WTC11 (cell line): ENCODE measurements around the gene NFATC2. TPM values are rescaled to one million over a fixed set of nuclear protein-coding genes. Genes with fewer than 3 reads are reported as not detected.

Experiments used
- ATAC-seq: fragments of 200-7000 bp; cut with Tn5 transposase; 2 replicates; pipeline ENCODE4 v1.10.0; 2021; ENCODE audit warnings: mild to moderate bottlenecking, moderate library complexity
- CTCF ChIA-PET: fragments of 300-600 bp; sonication (Branson Sonifier 250); formaldehyde crosslinking; loops from one replicate; lab custom pipeline; 2021; ENCODE audit warnings: antibody characterized with exemption; lab: Charles Lee
- POLR2A ChIA-PET: fragments of 350-600 bp; sonication (Branson Sonifier 250); formaldehyde crosslinking; loops from one replicate; lab custom pipeline; 2021; ENCODE audit warnings: antibody characterized with exemption; lab: Charles Lee
- DNase-seq: peaks from one replicate; pipeline ENCODE4 v3.0.0; 2021; ENCODE audit warnings: low spot score
- H3K27ac Mint-ChIP-seq: 2 replicates; pipeline ENCODE4 v1.8.0; 2021; ENCODE audit warnings: mixed read lengths
- H3K27me3 Mint-ChIP-seq: 2 replicates; pipeline ENCODE4 v1.8.0; 2021; ENCODE audit warnings: low read depth, mild to moderate bottlenecking, moderate library complexity, mixed read lengths
- H3K36me3 Mint-ChIP-seq: 2 replicates; pipeline ENCODE4 v1.8.0; 2021; ENCODE audit warnings: mixed read lengths
- H3K4me1 Mint-ChIP-seq: 2 replicates; pipeline ENCODE4 v1.8.0; 2022; ENCODE audit warnings: mixed read lengths
- H3K4me3 Mint-ChIP-seq: 2 replicates; pipeline ENCODE4 v1.8.0; 2021; ENCODE audit warnings: mild to moderate bottlenecking, moderate library complexity, mixed read lengths
- H3K9me3 Mint-ChIP-seq: 2 replicates; pipeline ENCODE4 v1.8.0; 2021; ENCODE audit warnings: mixed read lengths
- ATF6 ChIP-seq: sonication (generic); formaldehyde crosslinking; IDR thresholded peaks from 2 replicates; pipeline ENCODE4 v1.8.1; 2023; ENCODE audit warnings: mild to moderate bottlenecking, missing genetic modification reagents
- ESRRA ChIP-seq: sonication (generic); formaldehyde crosslinking; IDR thresholded peaks from 2 replicates; pipeline ENCODE4 v1.8.1; 2022; ENCODE audit warnings: mild to moderate bottlenecking, missing genetic modification reagents, borderline replicate concordance
- GRHL2 ChIP-seq: fragments of 250-450 bp; sonication (Bioruptor Pico); IDR thresholded peaks from 2 replicates; pipeline ENCODE4 v1.8.0; 2022; ENCODE audit warnings: mild to moderate bottlenecking, moderate library complexity; ENCODE audit not compliant: insufficient replicate concordance, severe bottlenecking
- HMGA2 ChIP-seq: fragments of 250-450 bp; sonication (Bioruptor Pico); IDR thresholded peaks from 2 replicates; pipeline ENCODE4 v1.4.0; 2021; ENCODE audit warnings: mild to moderate bottlenecking, moderate library complexity
- IRF2 ChIP-seq: sonication (generic); formaldehyde crosslinking; IDR thresholded peaks from 2 replicates; pipeline ENCODE4 v1.8.0; 2022; ENCODE audit warnings: low read depth, missing genetic modification reagents, borderline replicate concordance
- KAT7 ChIP-seq: sonication (generic); formaldehyde crosslinking; IDR thresholded peaks from 2 replicates; pipeline ENCODE4 v1.8.1; 2023; ENCODE audit warnings: missing genetic modification reagents, mild to moderate bottlenecking, borderline replicate concordance
- MXD4 ChIP-seq: fragments of 250-450 bp; sonication (Bioruptor Pico); IDR thresholded peaks from 2 replicates; pipeline ENCODE4 v1.8.0; 2021; ENCODE audit warnings: mild to moderate bottlenecking, moderate library complexity, borderline replicate concordance
- NFE2L1 ChIP-seq: sonication (generic); formaldehyde crosslinking; IDR thresholded peaks from 2 replicates; pipeline ENCODE4 v1.8.1; 2023; ENCODE audit warnings: missing genetic modification reagents
- ZNF281 ChIP-seq: sonication (generic); formaldehyde crosslinking; IDR thresholded peaks from 2 replicates; pipeline ENCODE4 v1.8.0; 2023; ENCODE audit warnings: mild to moderate bottlenecking, missing genetic modification reagents
- ZNF423 ChIP-seq: fragments of 250-450 bp; sonication (Bioruptor Pico); IDR thresholded peaks from 2 replicates; pipeline ENCODE4 v2.1.2; 2022; ENCODE audit warnings: mild to moderate bottlenecking, moderate library complexity
- total RNA-seq: library from RNA; stranded (reverse); gene quantifications from 3 replicates; pipeline ENCODE4 v1.2.3, GENCODE V29; 2021
- TF ChIP-seq, protein P1 (sequence below): sonication (generic); formaldehyde crosslinking; IDR thresholded peaks from 2 replicates; pipeline ENCODE4 v1.8.1; 2022; ENCODE audit warnings: missing genetic modification reagents, borderline replicate concordance
- TF ChIP-seq, protein P2 (sequence below): sonication (generic); formaldehyde crosslinking; IDR thresholded peaks from 2 replicates; pipeline ENCODE4 v1.8.0; 2022; ENCODE audit warnings: mild to moderate bottlenecking, missing genetic modification reagents
- TF ChIP-seq, protein P3 (sequence below): sonication (generic); formaldehyde crosslinking; IDR thresholded peaks from 2 replicates; pipeline ENCODE4 v1.8.1; 2023; ENCODE audit warnings: mild to moderate bottlenecking, missing genetic modification reagents, borderline replicate concordance
- TF ChIP-seq, protein P4 (sequence below): sonication (generic); formaldehyde crosslinking; IDR thresholded peaks from 2 replicates; pipeline ENCODE4 v1.8.1; 2023; ENCODE audit warnings: mild to moderate bottlenecking, moderate library complexity, missing genetic modification reagents
- TF ChIP-seq, protein P5 (sequence below): sonication (generic); formaldehyde crosslinking; IDR thresholded peaks from 2 replicates; pipeline ENCODE4 v1.8.0; 2023; ENCODE audit warnings: missing genetic modification reagents

NFATC2 gene
- total RNA-seq, 1 experiment from 2014 or later, result 1.7 TPM

DNA sequence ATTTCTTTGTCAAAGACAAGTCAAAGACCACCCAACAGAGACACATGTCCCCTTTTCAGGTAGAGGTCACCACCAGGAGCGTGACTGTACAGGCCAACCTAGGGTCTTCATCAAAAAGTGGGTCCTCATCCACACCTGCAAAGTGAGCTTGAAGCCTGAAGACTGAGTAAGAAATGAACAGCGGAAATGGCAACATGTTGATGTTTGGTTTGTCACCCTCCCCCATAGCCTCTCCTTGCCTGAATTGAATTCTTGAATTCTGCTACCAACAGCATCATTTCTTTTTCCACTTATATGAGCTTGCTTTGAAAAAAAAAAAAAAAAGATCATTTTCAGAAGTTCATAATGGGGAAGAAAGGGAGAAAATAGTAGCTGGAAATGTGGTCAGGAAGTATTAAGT is 104.4 kb downstream of the NFATC2 start:
- H3K36me3 Mint-ChIP-seq, result no peaks in the 10 kb centered on the region
- H3K27ac Mint-ChIP-seq, result no peak overlapping the region; the same call in 1 of the 2 replicates
- H3K4me3 Mint-ChIP-seq, result no peak overlapping the region
- CTCF ChIA-PET, result interaction anchor here (1.0 kb wide), 1 partner anchor 450 kb away, joined by 7 read pairs; no protein-coding TSS in a partner anchor
- H3K9me3 Mint-ChIP-seq, result no peaks in the 10 kb centered on the region
- POLR2A ChIA-PET, result no interaction called here
- ATAC-seq, result no peak
- H3K27me3 Mint-ChIP-seq, result no peaks in the 10 kb centered on the region
- TF ChIP-seq ESRRA (CRISPR knock-in tag) (no peak), HMGA2 (CRISPR knock-in tag) (no peak), ZNF423 (CRISPR knock-in tag) (no peak), MXD4 (no peak), ZNF281 (CRISPR knock-in tag) (no peak), KAT7 (no peak), IRF2 (no peak), NFE2L1 (CRISPR knock-in tag) (no peak)
- TF ChIP-seq, protein P1, sequence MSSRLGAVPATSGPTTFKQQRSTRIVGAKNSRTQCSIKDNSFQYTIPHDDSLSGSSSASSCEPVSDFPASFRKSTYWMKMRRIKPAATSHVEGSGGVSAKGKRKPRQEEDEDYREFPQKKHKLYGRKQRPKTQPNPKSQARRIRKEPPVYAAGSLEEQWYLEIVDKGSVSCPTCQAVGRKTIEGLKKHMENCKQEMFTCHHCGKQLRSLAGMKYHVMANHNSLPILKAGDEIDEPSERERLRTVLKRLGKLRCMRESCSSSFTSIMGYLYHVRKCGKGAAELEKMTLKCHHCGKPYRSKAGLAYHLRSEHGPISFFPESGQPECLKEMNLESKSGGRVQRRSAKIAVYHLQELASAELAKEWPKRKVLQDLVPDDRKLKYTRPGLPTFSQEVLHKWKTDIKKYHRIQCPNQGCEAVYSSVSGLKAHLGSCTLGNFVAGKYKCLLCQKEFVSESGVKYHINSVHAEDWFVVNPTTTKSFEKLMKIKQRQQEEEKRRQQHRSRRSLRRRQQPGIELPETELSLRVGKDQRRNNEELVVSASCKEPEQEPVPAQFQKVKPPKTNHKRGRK (CRISPR knock-in tag), result no peak
- TF ChIP-seq, protein P2, sequence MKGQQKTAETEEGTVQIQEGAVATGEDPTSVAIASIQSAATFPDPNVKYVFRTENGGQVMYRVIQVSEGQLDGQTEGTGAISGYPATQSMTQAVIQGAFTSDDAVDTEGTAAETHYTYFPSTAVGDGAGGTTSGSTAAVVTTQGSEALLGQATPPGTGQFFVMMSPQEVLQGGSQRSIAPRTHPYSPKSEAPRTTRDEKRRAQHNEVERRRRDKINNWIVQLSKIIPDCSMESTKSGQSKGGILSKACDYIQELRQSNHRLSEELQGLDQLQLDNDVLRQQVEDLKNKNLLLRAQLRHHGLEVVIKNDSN (CRISPR knock-in tag), result no peak
- DNase-seq, result no peak
- H3K4me1 Mint-ChIP-seq, result 0 out of 2 replicates have a peak, but pooled peaks cover 4% of the 10 kb centered on the region

- Mint-ChIP-seq H3K27ac (peak overlapping the region; percentile 24; the same call in 1 of the 2 replicates), H3K27me3 (no peaks in the 10 kb centered on the region), H3K4me1 (0 out of 2 replicates have a peak, but pooled peaks cover 4% of the 10 kb centered on the region), H3K4me3 (no peak overlapping the region), H3K36me3 (no peaks in the 10 kb centered on the region), H3K9me3 (no peaks in the 10 kb centered on the region)
- DNase-seq (no peak), ATAC-seq (no peak)
- POLR2A ChIA-PET, result no interaction called here
- CTCF ChIA-PET, result interaction anchor here (1.0 kb wide), 1 partner anchor 450 kb away, joined by 7 read pairs; no protein-coding TSS in a partner anchor
- TF ChIP-seq GRHL2 (no peak), ATF6 (CRISPR knock-in tag) (no peak)
- TF ChIP-seq, protein P3, sequence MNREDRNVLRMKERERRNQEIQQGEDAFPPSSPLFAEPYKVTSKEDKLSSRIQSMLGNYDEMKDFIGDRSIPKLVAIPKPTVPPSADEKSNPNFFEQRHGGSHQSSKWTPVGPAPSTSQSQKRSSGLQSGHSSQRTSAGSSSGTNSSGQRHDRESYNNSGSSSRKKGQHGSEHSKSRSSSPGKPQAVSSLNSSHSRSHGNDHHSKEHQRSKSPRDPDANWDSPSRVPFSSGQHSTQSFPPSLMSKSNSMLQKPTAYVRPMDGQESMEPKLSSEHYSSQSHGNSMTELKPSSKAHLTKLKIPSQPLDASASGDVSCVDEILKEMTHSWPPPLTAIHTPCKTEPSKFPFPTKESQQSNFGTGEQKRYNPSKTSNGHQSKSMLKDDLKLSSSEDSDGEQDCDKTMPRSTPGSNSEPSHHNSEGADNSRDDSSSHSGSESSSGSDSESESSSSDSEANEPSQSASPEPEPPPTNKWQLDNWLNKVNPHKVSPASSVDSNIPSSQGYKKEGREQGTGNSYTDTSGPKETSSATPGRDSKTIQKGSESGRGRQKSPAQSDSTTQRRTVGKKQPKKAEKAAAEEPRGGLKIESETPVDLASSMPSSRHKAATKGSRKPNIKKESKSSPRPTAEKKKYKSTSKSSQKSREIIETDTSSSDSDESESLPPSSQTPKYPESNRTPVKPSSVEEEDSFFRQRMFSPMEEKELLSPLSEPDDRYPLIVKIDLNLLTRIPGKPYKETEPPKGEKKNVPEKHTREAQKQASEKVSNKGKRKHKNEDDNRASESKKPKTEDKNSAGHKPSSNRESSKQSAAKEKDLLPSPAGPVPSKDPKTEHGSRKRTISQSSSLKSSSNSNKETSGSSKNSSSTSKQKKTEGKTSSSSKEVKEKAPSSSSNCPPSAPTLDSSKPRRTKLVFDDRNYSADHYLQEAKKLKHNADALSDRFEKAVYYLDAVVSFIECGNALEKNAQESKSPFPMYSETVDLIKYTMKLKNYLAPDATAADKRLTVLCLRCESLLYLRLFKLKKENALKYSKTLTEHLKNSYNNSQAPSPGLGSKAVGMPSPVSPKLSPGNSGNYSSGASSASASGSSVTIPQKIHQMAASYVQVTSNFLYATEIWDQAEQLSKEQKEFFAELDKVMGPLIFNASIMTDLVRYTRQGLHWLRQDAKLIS (CRISPR knock-in tag), result no peak
- TF ChIP-seq, protein P4, sequence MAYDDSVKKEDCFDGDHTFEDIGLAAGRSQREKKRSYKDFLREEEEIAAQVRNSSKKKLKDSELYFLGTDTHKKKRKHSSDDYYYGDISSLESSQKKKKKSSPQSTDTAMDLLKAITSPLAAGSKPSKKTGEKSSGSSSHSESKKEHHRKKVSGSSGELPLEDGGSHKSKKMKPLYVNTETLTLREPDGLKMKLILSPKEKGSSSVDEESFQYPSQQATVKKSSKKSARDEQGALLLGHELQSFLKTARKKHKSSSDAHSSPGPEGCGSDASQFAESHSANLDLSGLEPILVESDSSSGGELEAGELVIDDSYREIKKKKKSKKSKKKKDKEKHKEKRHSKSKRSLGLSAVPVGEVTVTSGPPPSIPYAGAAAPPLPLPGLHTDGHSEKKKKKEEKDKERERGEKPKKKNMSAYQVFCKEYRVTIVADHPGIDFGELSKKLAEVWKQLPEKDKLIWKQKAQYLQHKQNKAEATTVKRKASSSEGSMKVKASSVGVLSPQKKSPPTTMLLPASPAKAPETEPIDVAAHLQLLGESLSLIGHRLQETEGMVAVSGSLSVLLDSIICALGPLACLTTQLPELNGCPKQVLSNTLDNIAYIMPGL (CRISPR knock-in tag), result no peak
- TF ChIP-seq, protein P5, sequence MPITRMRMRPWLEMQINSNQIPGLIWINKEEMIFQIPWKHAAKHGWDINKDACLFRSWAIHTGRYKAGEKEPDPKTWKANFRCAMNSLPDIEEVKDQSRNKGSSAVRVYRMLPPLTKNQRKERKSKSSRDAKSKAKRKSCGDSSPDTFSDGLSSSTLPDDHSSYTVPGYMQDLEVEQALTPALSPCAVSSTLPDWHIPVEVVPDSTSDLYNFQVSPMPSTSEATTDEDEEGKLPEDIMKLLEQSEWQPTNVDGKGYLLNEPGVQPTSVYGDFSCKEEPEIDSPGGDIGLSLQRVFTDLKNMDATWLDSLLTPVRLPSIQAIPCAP (CRISPR knock-in tag), result no peak
Observed at GRCh38 chr20:51437182-51437924, 105.2 kb downstream of the NFATC2 start.
